ENCODE data around the gene TRNAU1AP.

TRNAU1AP gene

DNA sequence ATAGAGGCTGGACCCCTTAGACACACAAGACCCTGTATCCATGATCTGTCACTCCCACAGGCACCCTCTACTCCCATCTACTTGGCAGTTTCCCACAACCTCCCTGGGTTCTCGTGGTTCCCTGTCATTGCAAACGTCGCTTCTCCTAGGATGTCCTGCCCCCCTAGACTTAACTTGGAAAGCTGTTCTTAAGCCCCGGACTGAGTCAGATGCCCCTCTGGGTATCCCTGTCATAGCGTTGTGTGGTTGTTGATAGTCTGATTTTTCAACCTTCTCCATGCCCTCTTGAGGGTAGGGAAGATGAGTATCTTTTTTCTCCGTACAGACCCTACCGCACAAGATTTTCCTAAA, 35.3 kb upstream of the TRNAU1AP start:
- TF ChIP-seq, protein P1, sequence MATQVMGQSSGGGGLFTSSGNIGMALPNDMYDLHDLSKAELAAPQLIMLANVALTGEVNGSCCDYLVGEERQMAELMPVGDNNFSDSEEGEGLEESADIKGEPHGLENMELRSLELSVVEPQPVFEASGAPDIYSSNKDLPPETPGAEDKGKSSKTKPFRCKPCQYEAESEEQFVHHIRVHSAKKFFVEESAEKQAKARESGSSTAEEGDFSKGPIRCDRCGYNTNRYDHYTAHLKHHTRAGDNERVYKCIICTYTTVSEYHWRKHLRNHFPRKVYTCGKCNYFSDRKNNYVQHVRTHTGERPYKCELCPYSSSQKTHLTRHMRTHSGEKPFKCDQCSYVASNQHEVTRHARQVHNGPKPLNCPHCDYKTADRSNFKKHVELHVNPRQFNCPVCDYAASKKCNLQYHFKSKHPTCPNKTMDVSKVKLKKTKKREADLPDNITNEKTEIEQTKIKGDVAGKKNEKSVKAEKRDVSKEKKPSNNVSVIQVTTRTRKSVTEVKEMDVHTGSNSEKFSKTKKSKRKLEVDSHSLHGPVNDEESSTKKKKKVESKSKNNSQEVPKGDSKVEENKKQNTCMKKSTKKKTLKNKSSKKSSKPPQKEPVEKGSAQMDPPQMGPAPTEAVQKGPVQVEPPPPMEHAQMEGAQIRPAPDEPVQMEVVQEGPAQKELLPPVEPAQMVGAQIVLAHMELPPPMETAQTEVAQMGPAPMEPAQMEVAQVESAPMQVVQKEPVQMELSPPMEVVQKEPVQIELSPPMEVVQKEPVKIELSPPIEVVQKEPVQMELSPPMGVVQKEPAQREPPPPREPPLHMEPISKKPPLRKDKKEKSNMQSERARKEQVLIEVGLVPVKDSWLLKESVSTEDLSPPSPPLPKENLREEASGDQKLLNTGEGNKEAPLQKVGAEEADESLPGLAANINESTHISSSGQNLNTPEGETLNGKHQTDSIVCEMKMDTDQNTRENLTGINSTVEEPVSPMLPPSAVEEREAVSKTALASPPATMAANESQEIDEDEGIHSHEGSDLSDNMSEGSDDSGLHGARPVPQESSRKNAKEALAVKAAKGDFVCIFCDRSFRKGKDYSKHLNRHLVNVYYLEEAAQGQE (IDR thresholded peaks at IDR 0.05; ENCODE audit: insufficient read depth in 1 of 2, low read depth in 2 of 2, low read length in 2 of 2) = no peak
- TF ChIP-seq FOXP2 (optimal IDR thresholded peaks at IDR 0.05; ENCODE audit: borderline replicate concordance, extremely low read depth, extremely low read length, insufficient read depth) (no peak), POLR2AphosphoS5 (IDR thresholded peaks at IDR 0.05; ENCODE audit: low read depth, low read length) (no peak), SIN3A (IDR thresholded peaks at IDR 0.05; ENCODE audit: borderline replicate concordance, insufficient read depth, low read length) (0 out of 2 replicates have a peak, but pooled peaks have one; percentile 22)

DNA sequence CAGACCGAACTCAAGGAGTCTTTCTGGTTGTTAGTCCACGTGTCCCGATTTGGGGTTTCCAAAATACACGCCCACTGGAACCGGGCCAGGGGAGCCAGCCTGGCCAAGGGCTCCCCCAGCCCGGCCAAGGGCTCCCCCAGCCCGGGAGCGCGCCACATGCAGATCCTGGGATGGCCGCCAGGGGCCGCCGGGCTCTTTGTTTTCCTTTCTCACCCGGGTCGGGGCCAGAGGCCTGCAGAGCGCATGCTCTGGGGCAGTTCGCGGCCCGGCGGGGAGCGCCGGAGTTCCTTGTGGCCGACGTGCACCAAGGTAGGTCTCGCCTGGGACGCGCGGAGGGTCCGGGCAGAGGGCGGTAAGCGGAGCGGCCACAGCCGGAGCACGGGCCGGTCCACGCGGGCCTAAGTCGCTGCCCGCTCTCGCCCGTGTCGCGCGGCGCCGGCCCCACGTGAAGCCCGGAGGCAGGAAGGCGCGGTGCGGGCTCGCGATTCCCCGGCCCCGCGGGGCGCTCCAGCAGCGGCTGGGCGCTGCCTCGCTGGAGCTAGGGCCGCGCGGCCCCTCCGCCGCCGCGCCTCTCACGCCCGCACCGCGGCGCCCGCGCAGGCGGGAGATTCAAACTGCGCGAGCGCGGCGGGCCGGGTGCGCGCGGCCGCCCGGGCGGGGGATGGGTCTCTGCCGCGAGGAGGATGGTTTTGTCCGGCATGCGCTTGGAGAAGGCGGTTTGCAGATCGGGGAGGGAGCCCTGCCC, 34.7 kb upstream of the TRNAU1AP start:
- TF ChIP-seq SIN3A (IDR thresholded peaks at IDR 0.05; ENCODE audit: borderline replicate concordance, insufficient read depth, low read length) (no peak; the same call in 1 of the 2 replicates), FOXP2 (optimal IDR thresholded peaks at IDR 0.05; ENCODE audit: borderline replicate concordance, extremely low read depth, extremely low read length, insufficient read depth) (peak; percentile 34), POLR2AphosphoS5 (IDR thresholded peaks at IDR 0.05; ENCODE audit: low read depth, low read length) (peak; percentile 80), TAF1 (IDR thresholded peaks at IDR 0.05; ENCODE audit: borderline replicate concordance, insufficient read depth, low read length) (peak; percentile 65; the same call in 1 of the 2 replicates)
- TF ChIP-seq, protein P1 (IDR thresholded peaks at IDR 0.05; ENCODE audit: insufficient read depth in 1 of 2, low read depth in 2 of 2, low read length in 2 of 2) = no peak

DNA sequence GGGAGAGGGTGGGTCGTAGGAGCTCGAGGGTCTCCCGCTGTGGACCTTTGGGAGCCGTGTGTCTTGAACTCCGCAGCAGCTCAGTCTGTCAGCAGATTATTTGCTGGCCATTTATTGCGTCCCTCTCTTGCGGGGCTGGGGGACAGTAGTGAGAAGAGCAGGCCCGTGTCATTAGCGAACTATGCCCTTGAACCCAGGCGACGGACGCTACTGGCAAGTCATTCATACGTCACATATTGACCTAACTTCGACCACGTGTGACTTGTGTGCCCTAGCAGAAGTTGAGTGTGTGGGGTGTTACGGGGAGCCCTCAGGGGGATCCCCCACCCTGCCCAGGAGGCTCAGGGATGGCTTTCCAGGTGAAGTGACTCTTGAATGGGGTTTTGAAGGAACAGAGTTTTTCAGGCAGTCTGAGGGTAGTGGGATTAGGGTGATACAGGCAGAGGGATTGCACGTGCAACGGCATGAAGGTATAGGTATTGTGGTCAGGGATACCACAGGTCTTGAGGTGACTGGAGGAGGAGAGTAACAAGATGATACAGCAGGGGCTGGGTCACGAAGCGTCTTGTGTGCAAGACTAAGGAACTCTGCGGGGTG, 34.0 kb upstream of the TRNAU1AP start:
- no peak for TF ChIP-seq TAF1 (IDR thresholded peaks at IDR 0.05; ENCODE audit: borderline replicate concordance, insufficient read depth, low read length)
- TF ChIP-seq POLR2AphosphoS5 (IDR thresholded peaks at IDR 0.05; ENCODE audit: low read depth, low read length) = no peak
- no peak for TF ChIP-seq SIN3A (IDR thresholded peaks at IDR 0.05; ENCODE audit: borderline replicate concordance, insufficient read depth, low read length)
- TF ChIP-seq FOXP2 (optimal IDR thresholded peaks at IDR 0.05; ENCODE audit: borderline replicate concordance, extremely low read depth, extremely low read length, insufficient read depth) = no peak
- TF ChIP-seq, protein P1 (IDR thresholded peaks at IDR 0.05; ENCODE audit: insufficient read depth in 1 of 2, low read depth in 2 of 2, low read length in 2 of 2) = no peak

DNA sequence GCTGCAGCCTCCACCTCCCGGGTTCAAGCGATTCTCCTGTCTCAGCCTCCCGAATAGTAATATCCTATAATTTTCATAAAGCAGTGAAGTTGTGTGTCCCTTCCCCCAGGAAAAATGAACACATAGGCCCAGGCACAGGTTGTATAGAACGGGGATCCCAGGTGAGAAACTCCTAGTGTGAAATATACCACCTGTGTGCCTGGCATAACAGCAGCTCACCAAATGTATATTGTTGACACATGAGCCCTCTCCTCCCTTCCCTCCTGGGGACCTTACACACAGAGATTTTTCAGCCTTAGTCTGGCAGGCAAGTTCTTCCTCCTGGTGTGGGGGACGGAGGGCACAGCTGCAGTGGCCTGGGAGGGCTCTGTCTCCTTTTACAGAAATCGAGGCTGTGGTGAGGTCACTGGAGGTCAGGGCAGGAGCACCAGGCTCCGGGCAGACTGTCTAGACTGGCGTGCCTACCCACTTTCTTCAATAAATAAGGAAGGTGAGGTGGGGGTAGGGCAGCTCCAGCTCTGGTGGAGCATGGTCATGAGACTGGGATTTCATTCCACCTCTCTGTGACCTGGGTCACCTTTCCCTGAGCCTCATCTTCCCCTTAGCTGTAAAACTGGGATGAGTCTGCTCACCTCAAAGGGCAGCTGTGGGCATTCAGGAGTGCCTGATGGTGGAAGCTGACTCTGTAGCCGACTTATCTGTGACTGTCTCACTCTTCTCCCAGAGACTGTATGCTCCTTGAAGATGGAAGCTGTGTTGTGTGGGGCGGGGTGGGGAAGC, 32.7 kb upstream of the TRNAU1AP start:
- TF ChIP-seq FOXP2 (optimal IDR thresholded peaks at IDR 0.05; ENCODE audit: borderline replicate concordance, extremely low read depth, extremely low read length, insufficient read depth) = no peak
- no peak for TF ChIP-seq SIN3A (IDR thresholded peaks at IDR 0.05; ENCODE audit: borderline replicate concordance, insufficient read depth, low read length)
- no peak for TF ChIP-seq TAF1 (IDR thresholded peaks at IDR 0.05; ENCODE audit: borderline replicate concordance, insufficient read depth, low read length)
- TF ChIP-seq, protein P1 (IDR thresholded peaks at IDR 0.05; ENCODE audit: insufficient read depth in 1 of 2, low read depth in 2 of 2, low read length in 2 of 2) = no peak
- no peak for TF ChIP-seq POLR2AphosphoS5 (IDR thresholded peaks at IDR 0.05; ENCODE audit: low read depth, low read length)

Data from PFSK-1 (cell line).